NT2/D1 (cell line): ENCODE results near the gene HK1.

Experiments
- DNase-seq: peaks from one replicate; pipeline ENCODE4 v3.0.0-alpha.2; 2011; ENCODE audit warnings: low read depth, low spot score
- H3K27me3 ChIP-seq: 2 replicates; pipeline ENCODE4 v1.6.0; 2011; ENCODE audit warnings: mild to moderate bottlenecking; ENCODE audit not compliant: insufficient read length, insufficient read depth
- H3K36me3 ChIP-seq: 2 replicates; pipeline ENCODE4 v1.6.1; 2011; ENCODE audit warnings: mild to moderate bottlenecking, low read length, mixed read lengths; ENCODE audit not compliant: insufficient read depth, insufficient read length
- H3K4me1 ChIP-seq: 2 replicates; pipeline ENCODE4 v1.5.1; 2011; ENCODE audit not compliant: insufficient read depth, insufficient read length
- H3K4me3 ChIP-seq: 2 replicates; pipeline ENCODE4 v1.5.1; 2011; ENCODE audit warnings: low read depth; ENCODE audit not compliant: insufficient read length
- H3K9ac ChIP-seq: 2 replicates; pipeline ENCODE4 v1.6.0; 2011; ENCODE audit warnings: low read depth; ENCODE audit not compliant: insufficient read length
- H3K9me3 ChIP-seq: 2 replicates; pipeline ENCODE4 v1.5.1; 2011; ENCODE audit warnings: mild to moderate bottlenecking, low read length; ENCODE audit not compliant: insufficient read depth
- SUZ12 ChIP-seq: IDR thresholded peaks from 2 replicates; pipeline ENCODE4 v1.6.1; 2011; ENCODE audit not compliant: insufficient read length, insufficient read depth; ENCODE audit errors: extremely low read depth
- YY1 ChIP-seq: IDR thresholded peaks from 2 replicates; pipeline ENCODE4 v1.6.1; 2011; ENCODE audit not compliant: insufficient read length, insufficient read depth
- ZNF274 ChIP-seq: IDR thresholded peaks from 2 replicates; pipeline ENCODE4 v1.6.1; 2011; ENCODE audit warnings: mild to moderate bottlenecking, low read depth, low read length

Gene HK1

GRCh38 chr10:69412232-69412790 lies 134.0 kb downstream of the HK1 start:
- Histone ChIP-seq H3K27me3 (no peaks in the 10 kb centered on the region), H3K9me3 (no peaks in the 10 kb centered on the region), H3K9ac (no peak overlapping the region), H3K4me1 (peaks cover 6% of the 10 kb centered on the region), H3K4me3 (no peak overlapping the region), H3K36me3 (no peaks in the 10 kb centered on the region)
- TF ChIP-seq SUZ12 (no peak), ZNF274 (no peak), YY1 (no peak)
- no peak for DNase-seq

GRCh38 chr10:69413221-69413865 lies 135.0 kb downstream of the HK1 start:
- no peaks in the 10 kb centered on the region for H3K36me3 ChIP-seq
- peak; percentile 59 for DNase-seq
- no peak overlapping the region for H3K4me3 ChIP-seq
- no peaks in the 10 kb centered on the region for H3K27me3 ChIP-seq
- no peak overlapping the region for H3K9ac ChIP-seq
- H3K4me1 ChIP-seq, result peaks cover 4% of the 10 kb centered on the region
- TF ChIP-seq YY1 (no peak), ZNF274 (no peak), SUZ12 (no peak)
- H3K9me3 ChIP-seq, result no peaks in the 10 kb centered on the region

GRCh38 chr10:69414036-69415018 lies 136.0 kb downstream of the HK1 start:
- Histone ChIP-seq H3K9ac (no peak overlapping the region), H3K27me3 (no peaks in the 10 kb centered on the region), H3K4me3 (no peak overlapping the region), H3K4me1 (peaks cover 4% of the 10 kb centered on the region), H3K36me3 (no peaks in the 10 kb centered on the region), H3K9me3 (no peaks in the 10 kb centered on the region)
- no peak for TF ChIP-seq SUZ12
- TF ChIP-seq ZNF274, result no peak
- TF ChIP-seq YY1, result no peak
- no peak for DNase-seq

- Histone ChIP-seq H3K4me3 (no peak overlapping the region), H3K9ac (no peak overlapping the region), H3K9me3 (no peaks in the 10 kb centered on the region), H3K36me3 (no peaks in the 10 kb centered on the region), H3K27me3 (no peaks in the 10 kb centered on the region), H3K4me1 (peaks cover 4% of the 10 kb centered on the region)
- no peak for DNase-seq
- no peak for TF ChIP-seq ZNF274
- no peak for TF ChIP-seq SUZ12
- TF ChIP-seq YY1, result no peak
These were observed 136.8 kb downstream of the HK1 start for GRCh38 chr10:69415049-69415448.

GRCh38 chr10:69415951-69416350 lies 137.7 kb downstream of the HK1 start:
- Histone ChIP-seq H3K4me1 (peaks cover 4% of the 10 kb centered on the region), H3K9ac (no peak overlapping the region), H3K4me3 (no peak overlapping the region), H3K36me3 (no peaks in the 10 kb centered on the region), H3K9me3 (no peaks in the 10 kb centered on the region), H3K27me3 (no peaks in the 10 kb centered on the region)
- DNase-seq, result no peak
- TF ChIP-seq SUZ12, result no peak
- no peak for TF ChIP-seq ZNF274

- no peaks in the 10 kb centered on the region for H3K27me3 ChIP-seq
- H3K9me3 ChIP-seq, result no peaks in the 10 kb centered on the region
- TF ChIP-seq YY1 (no peak), ZNF274 (no peak), SUZ12 (no peak)
- H3K4me1 ChIP-seq, result peaks cover 4% of the 10 kb centered on the region
- H3K36me3 ChIP-seq, result no peaks in the 10 kb centered on the region
- H3K9ac ChIP-seq, result no peak within 1 kb of the TSS
- no peak for DNase-seq
- H3K4me3 ChIP-seq, result no peak within 1 kb of the TSS
These were observed 138.4 kb downstream of the HK1 start, which contains the start of gene TACR2 for GRCh38 chr10:69416695-69417094. TACR2 (minus strand) TSS chr10:69416918; CDS start chr10:69416323, 595 bp downstream.

GRCh38 chr10:69417542-69417941 lies 139.2 kb downstream of the HK1 start:
- H3K4me1 ChIP-seq, result peaks cover 4% of the 10 kb centered on the region

More at GRCh38 chr10:69417542-69417941, 139.2 kb downstream of the HK1 start:
- no peak overlapping the region for H3K4me3 ChIP-seq
- DNase-seq, result no peak
- no peaks in the 10 kb centered on the region for H3K9me3 ChIP-seq
- H3K36me3 ChIP-seq, result no peaks in the 10 kb centered on the region
- H3K9ac ChIP-seq, result no peak overlapping the region
- TF ChIP-seq ZNF274 (no peak), YY1 (no peak), SUZ12 (no peak)
- no peaks in the 10 kb centered on the region for H3K27me3 ChIP-seq
